ENCODE results near the gene GLDN. TPM values are rescaled to one million over a fixed set of nuclear protein-coding genes. Genes with fewer than 3 reads are reported as not detected.

GLDN gene
- total RNA-seq, 2 experiments from 2014 or later = not detected

- no peaks in the 10 kb centered on the region for H3K4me1 Mint-ChIP-seq (ENCODE audit: low read depth)
- POLR2A ChIA-PET = no interaction called here
- intact Hi-C loops (cut with micrococcal nuclease) = no loop called here
Measured at GRCh38 chr15:51368751-51369450, 27.4 kb downstream of the GLDN start.

GRCh38 chr15:51369451-51369761 lies 28.0 kb downstream of the GLDN start:
- TF ChIP-seq CTCF (IDR thresholded peaks at IDR 0.05) = no peak
- ATAC-seq = no peak
- Mint-ChIP-seq H3K27ac (no peak overlapping the region), H3K9me3 (no peaks in the 10 kb centered on the region), H3K27me3 (no peaks in the 10 kb centered on the region), H3K36me3 (ENCODE audit: low read depth) (no peaks in the 10 kb centered on the region), H3K4me3 (no peak overlapping the region), H3K4me1 (ENCODE audit: low read depth) (no peaks in the 10 kb centered on the region)
- intact Hi-C loops (cut with micrococcal nuclease) = no loop called here
- ChIA-PET CTCF (interaction anchor here (2.1 to 2.9 kb wide), 2 partner anchors 11 to 206 kb away, joined by 7 to 10 read pairs; no protein-coding TSS in a partner anchor), POLR2A (no interaction called here)
- no peak for DNase-seq

More at GRCh38 chr15:51368751-51369450, 27.4 kb downstream of the GLDN start:
- no peak for ATAC-seq
- TF ChIP-seq CTCF (IDR thresholded peaks at IDR 0.05) = no peak
- no peaks in the 10 kb centered on the region for H3K27me3 Mint-ChIP-seq
- CTCF ChIA-PET = interaction anchor here (2.1 to 2.9 kb wide), 2 partner anchors 12 to 205 kb away, joined by 7 to 10 read pairs; no protein-coding TSS in a partner anchor
- H3K36me3 Mint-ChIP-seq (ENCODE audit: low read depth) = no peaks in the 10 kb centered on the region
- H3K4me3 Mint-ChIP-seq = no peak overlapping the region
- no peak overlapping the region for H3K27ac Mint-ChIP-seq
- DNase-seq = no peak
- no peaks in the 10 kb centered on the region for H3K9me3 Mint-ChIP-seq

GRCh38 chr15:51371266-51371665 lies 29.8 kb downstream of the GLDN start:
- TF ChIP-seq CTCF (IDR thresholded peaks at IDR 0.05) = no peak
- no peaks in the 10 kb centered on the region for H3K4me1 Mint-ChIP-seq (ENCODE audit: low read depth)
- no peak overlapping the region for H3K27ac Mint-ChIP-seq
- CTCF ChIA-PET = interaction anchor here (2.9 kb wide), 1 partner anchor 208 kb away, joined by 10 read pairs; no protein-coding TSS in a partner anchor
- H3K9me3 Mint-ChIP-seq = no peaks in the 10 kb centered on the region
- no peaks in the 10 kb centered on the region for H3K36me3 Mint-ChIP-seq (ENCODE audit: low read depth)
- POLR2A ChIA-PET = interaction anchor here (0.6 kb wide), 1 partner anchor 186 kb away, joined by 3 read pairs; no protein-coding TSS in a partner anchor
- intact Hi-C loops (cut with micrococcal nuclease) = no loop called here
- DNase-seq (no peak), ATAC-seq (no peak)
- H3K27me3 Mint-ChIP-seq = no peaks in the 10 kb centered on the region
- H3K4me3 Mint-ChIP-seq = no peak overlapping the region

GRCh38 chr15:51374131-51374530 lies 32.7 kb downstream of the GLDN start:
- H3K4me3 Mint-ChIP-seq = no peak overlapping the region
- H3K36me3 Mint-ChIP-seq (ENCODE audit: low read depth) = no peaks in the 10 kb centered on the region
- ChIA-PET CTCF (interaction anchor here (1.2 to 3.6 kb wide), 2 partner anchors 181 to 211 kb away, joined by 4 to 18 read pairs; no protein-coding TSS in a partner anchor), POLR2A (no interaction called here)
- DNase-seq = no peak
- H3K4me1 Mint-ChIP-seq (ENCODE audit: low read depth) = no peaks in the 10 kb centered on the region
- intact Hi-C loops (cut with micrococcal nuclease) = no loop called here
- no peak overlapping the region for H3K27ac Mint-ChIP-seq
- H3K9me3 Mint-ChIP-seq = no peaks in the 10 kb centered on the region
- TF ChIP-seq CTCF (IDR thresholded peaks at IDR 0.05) = no peak
- ATAC-seq = no peak
- H3K27me3 Mint-ChIP-seq = no peaks in the 10 kb centered on the region

GRCh38 chr15:51375966-51376640 lies 34.6 kb downstream of the GLDN start:
- DNase-seq = no peak
- Mint-ChIP-seq H3K27ac (no peak overlapping the region), H3K4me3 (no peak overlapping the region), H3K9me3 (no peaks in the 10 kb centered on the region), H3K4me1 (ENCODE audit: low read depth) (no peaks in the 10 kb centered on the region), H3K36me3 (ENCODE audit: low read depth) (no peaks in the 10 kb centered on the region), H3K27me3 (no peaks in the 10 kb centered on the region)
- no peak for ATAC-seq
- intact Hi-C loops (cut with micrococcal nuclease) = no loop called here
- CTCF ChIA-PET = interaction anchor here (3.6 kb wide), 1 partner anchor 213 kb away, joined by 18 read pairs; no protein-coding TSS in a partner anchor
- no peak for TF ChIP-seq CTCF (IDR thresholded peaks at IDR 0.05)
- POLR2A ChIA-PET = interaction anchor here (0.7 kb wide), 1 partner anchor 9 kb away, joined by 4 read pairs; no protein-coding TSS in a partner anchor
